HepG2 (cell line): ENCODE data around the gene ACTN2.

ENCODE experiments used
- CTCF ChIP-seq: sonication (generic); formaldehyde crosslinking; IDR thresholded peaks from 2 replicates; pipeline ENCODE4 v1.5.0; 2020; ENCODE audit warnings: mild to moderate bottlenecking, missing genetic modification reagents, moderate library complexity
- EZH2 ChIP-seq: conservative IDR thresholded peaks from 2 replicates; pipeline ENCODE4 v1.6.1; 2012; ENCODE audit warnings: mild to moderate bottlenecking, low read depth, low read length, moderate library complexity
- MTF1 ChIP-seq: sonication (generic); formaldehyde crosslinking; IDR thresholded peaks from 2 replicates; pipeline ENCODE4 v1.5.0; 2020; ENCODE audit warnings: missing genetic modification reagents
- PBX3 ChIP-seq: sonication (generic); formaldehyde crosslinking; IDR thresholded peaks from 2 replicates; pipeline ENCODE4 v1.8.1; 2023; ENCODE audit warnings: missing genetic modification reagents, inconsistent platforms, borderline replicate concordance
- RFX5 ChIP-seq: IDR thresholded peaks from 2 replicates; pipeline ENCODE4 v1.6.1; 2011; ENCODE audit warnings: low read depth, low read length, improper control_type of control experiment
- TBX2 ChIP-seq: sonication (generic); formaldehyde crosslinking; IDR thresholded peaks from 2 replicates; pipeline ENCODE4 v1.5.0; 2020; ENCODE audit warnings: missing genetic modification reagents, mild to moderate bottlenecking, borderline replicate concordance

- TF ChIP-seq CTCF (no peak), TBX2 (CRISPR knock-in tag) (no peak), RFX5 (no peak), MTF1 (CRISPR knock-in tag) (no peak), EZH2 (no peak), PBX3 (CRISPR knock-in tag) (no peak)
These were observed 2.4 kb downstream of the ACTN2 start for GRCh38 chr1:236688705-236689104.
